NCI-H2171 treated with DMSO at 0.1 percent for 48 hours (cell line): Measurements from ENCODE around the gene SOX6.
"Not testable (repeated sequence)": the region's sequence is repeated elsewhere in the genome, so short reads cannot be mapped to it uniquely, and the experiment has no call there.

Experiments
- DNase-seq: peaks from one replicate; lab custom pipeline; 2025; lab: John Stamatoyannopoulos, UW

SOX6 gene

GRCh38 chr11:15929371-15929901 is 426.9 kb downstream of the SOX6 start:
- DNase-seq, result no peak

GRCh38 chr11:15927864-15928217 is 428.5 kb downstream of the SOX6 start:
- DNase-seq, result no peak

GRCh38 chr11:15927196-15927863 is 429.0 kb downstream of the SOX6 start:
- DNase-seq, result no peak

GRCh38 chr11:15926071-15926470 is 430.3 kb downstream of the SOX6 start:
- no peak for DNase-seq

GRCh38 chr11:15923183-15923582 is 433.2 kb downstream of the SOX6 start:
- no peak for DNase-seq

GRCh38 chr11:15922745-15923144 is 433.6 kb downstream of the SOX6 start:
- not testable (repeated sequence) for DNase-seq

- no peak for DNase-seq
Observed at GRCh38 chr11:15920856-15921629, 435.3 kb downstream of the SOX6 start.

- DNase-seq, result no peak
Observed at GRCh38 chr11:15918674-15919073, 437.7 kb downstream of the SOX6 start.

GRCh38 chr11:15918212-15918611 is 438.1 kb downstream of the SOX6 start:
- DNase-seq, result no peak
